Neural cell (in vitro differentiated cells): Measurements from ENCODE around the gene MTMR12. TPM values are rescaled to one million over a fixed set of nuclear protein-coding genes. Genes with fewer than 3 reads are reported as not detected.

ENCODE experiments used
- H2AFZ ChIP-seq: fragments of 200-600, 300-800 bp; sonication (generic), shearing (Covaris generic); 2 replicates; pipeline ENCODE4 v1.6.0; 2014; ENCODE audit warnings: low read depth, mild to moderate bottlenecking, antibody characterized with exemption, low read length, moderate library complexity
- H3F3A ChIP-seq: fragments of 200-600 bp; shearing (Covaris generic); 2 replicates; pipeline ENCODE4 v1.6.1; 2016; ENCODE audit warnings: mild to moderate bottlenecking, moderate library complexity, mixed read lengths, antibody characterized with exemption, low read length; ENCODE audit not compliant: insufficient read depth, poor library complexity, severe bottlenecking
- H3K27ac ChIP-seq: fragments of 200-600, 300-800 bp; sonication (generic), shearing (Covaris generic); 2 replicates; pipeline ENCODE4 v1.5.1; 2014; ENCODE audit warnings: mild to moderate bottlenecking, low read length, moderate library complexity
- H3K27me3 ChIP-seq: fragments of 300-800, 200-600 bp; sonication (generic), shearing (Covaris generic); 2 replicates; pipeline ENCODE4 v1.6.0; 2014; ENCODE audit warnings: mild to moderate bottlenecking, low read depth, low read length, moderate library complexity; ENCODE audit not compliant: insufficient read depth
- H3K36me3 ChIP-seq: fragments of 300-800, 200-600 bp; sonication (generic), shearing (Covaris generic); 2 replicates; pipeline ENCODE4 v1.5.1; 2014; ENCODE audit warnings: mild to moderate bottlenecking, antibody characterized with exemption, low read length, moderate library complexity; ENCODE audit not compliant: insufficient read depth
- H3K4me2 ChIP-seq: fragments of 300-800, 200-600 bp; sonication (generic), shearing (Covaris generic); 2 replicates; pipeline ENCODE4 v1.6.0; 2014; ENCODE audit warnings: mild to moderate bottlenecking, low read length
- H3K4me3 ChIP-seq: fragments of 300-800, 200-600 bp; sonication (generic), shearing (Covaris generic); 2 replicates; pipeline ENCODE4 v1.5.1; 2014; ENCODE audit warnings: mild to moderate bottlenecking, low read length, moderate library complexity
- H3K79me2 ChIP-seq: fragments of 200-600 bp; shearing (Covaris generic); replicated peaks from 2 replicates; pipeline ENCODE4 v1.6.0; 2014; ENCODE audit warnings: mild to moderate bottlenecking, low read length, moderate library complexity; ENCODE audit not compliant: insufficient read depth
- H3K9ac ChIP-seq: fragments of 300-800, 200-600 bp; sonication (generic), shearing (Covaris generic); 2 replicates; pipeline ENCODE4 v1.6.1; 2016; ENCODE audit warnings: mild to moderate bottlenecking, low read length, mixed read lengths
- H3K9me2 ChIP-seq: fragments of 200-600 bp; shearing (Covaris generic); 2 replicates; pipeline ENCODE4 v1.6.1; 2016; ENCODE audit warnings: mild to moderate bottlenecking, low read length, mixed read lengths; ENCODE audit not compliant: insufficient read depth
- H3K9me3 ChIP-seq: fragments of 200-600, 300-800 bp; sonication (generic), shearing (Covaris generic); 2 replicates; pipeline ENCODE4 v1.6.1; 2016; ENCODE audit warnings: mild to moderate bottlenecking, mixed run types, low read length, moderate library complexity, mixed read lengths
- H4K20me1 ChIP-seq: fragments of 200-600 bp; shearing (Covaris generic); 2 replicates; pipeline ENCODE4 v1.6.1; 2016; ENCODE audit warnings: mild to moderate bottlenecking, mixed run types; ENCODE audit not compliant: insufficient read depth
- EP300 ChIP-seq: fragments of 450-650 bp; conservative IDR thresholded peaks from 2 replicates; pipeline ENCODE4 v1.6.1; 2014; ENCODE audit warnings: antibody characterized with exemption, mild to moderate bottlenecking, moderate library complexity; ENCODE audit not compliant: poor library complexity, severe bottlenecking
- EZH2 ChIP-seq: fragments of 200-600, 300-800 bp; shearing (Covaris generic), sonication (generic); IDR thresholded peaks from 2 replicates; pipeline ENCODE4 v1.6.1; 2014; ENCODE audit warnings: antibody characterized with exemption, low read length, borderline replicate concordance, mild to moderate bottlenecking; ENCODE audit not compliant: insufficient read depth, poor library complexity, severe bottlenecking
- MXI1 ChIP-seq: fragments of 450-650 bp; conservative IDR thresholded peaks from 2 replicates; pipeline ENCODE4 v1.6.1; 2014; ENCODE audit warnings: antibody characterized with exemption, mild to moderate bottlenecking; ENCODE audit not compliant: poor library complexity, severe bottlenecking
- POLR2AphosphoS5 ChIP-seq: IDR thresholded peaks from 2 replicates; pipeline ENCODE4 v1.6.1; 2012
- RAD21 ChIP-seq: fragments of 450-650 bp; conservative IDR thresholded peaks from 2 replicates; pipeline ENCODE4 v1.6.1; 2014; ENCODE audit warnings: antibody characterized with exemption, mild to moderate bottlenecking, moderate library complexity
- REST ChIP-seq: IDR thresholded peaks from 2 replicates; pipeline ENCODE4 v1.6.1; 2012; ENCODE audit warnings: borderline replicate concordance
- SMC3 ChIP-seq: fragments of 450-650 bp; conservative IDR thresholded peaks from 2 replicates; pipeline ENCODE4 v1.6.1; 2014; ENCODE audit warnings: antibody characterized with exemption, mild to moderate bottlenecking, moderate library complexity; ENCODE audit not compliant: poor library complexity
- TAF1 ChIP-seq: IDR thresholded peaks from 2 replicates; pipeline ENCODE4 v1.6.1; 2012; ENCODE audit warnings: low read depth
- polyA plus RNA-seq: library from polyadenylated mRNA; depleted of rRNA; stranded (reverse); fragments of >200 nt; gene quantifications from 2 replicates; pipeline ENCODE4 v1.2.3, GENCODE V29; 2014
- TF ChIP-seq, protein P1 (sequence below): fragments of 450-650 bp; IDR thresholded peaks from 2 replicates; pipeline ENCODE4 v1.5.1; 2014; ENCODE audit warnings: antibody characterized with exemption, mild to moderate bottlenecking, moderate library complexity; ENCODE audit not compliant: poor library complexity, severe bottlenecking

The MTMR12 gene
- polyA plus RNA-seq, 1 donor from 2014 or later = 13.5 TPM

DNA sequence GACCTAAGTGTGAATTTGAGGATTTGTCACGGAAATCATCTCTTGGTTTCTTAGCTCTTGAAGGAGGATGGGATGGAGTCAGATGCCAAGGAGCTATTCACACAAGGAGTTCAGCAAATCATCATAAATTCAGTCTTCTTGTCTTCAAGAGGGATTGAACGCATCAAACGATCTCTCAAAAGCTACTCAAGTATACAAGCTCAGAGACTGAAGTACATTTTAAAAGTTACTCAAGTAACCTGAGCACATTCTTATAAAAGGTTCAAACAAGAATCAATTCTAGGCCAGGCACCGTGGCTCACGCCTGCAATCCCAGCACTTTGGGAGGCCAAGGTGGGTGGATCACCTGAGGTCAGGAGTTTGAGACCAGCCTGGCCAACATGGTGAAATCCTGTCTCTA, 117.5 kb downstream of the MTMR12 start:
- Histone ChIP-seq H3K4me2 (no peak overlapping the region), H4K20me1 (no peaks in the 10 kb centered on the region), H3K9me2 (no peaks in the 10 kb centered on the region), H3K4me3 (no peak overlapping the region), H3K79me2 (no peaks in the 10 kb centered on the region), H3K27ac (no peak overlapping the region), H3K9me3 (no peaks in the 10 kb centered on the region), H3K9ac (no peak overlapping the region), H3F3A (no peaks in the 10 kb centered on the region), H3K27me3 (no peaks in the 10 kb centered on the region), H2AFZ (no peak overlapping the region), H3K36me3 (no peaks in the 10 kb centered on the region)
- TF ChIP-seq TAF1 = no peak
- TF ChIP-seq EP300 = no peak
- TF ChIP-seq REST = no peak
- no peak for TF ChIP-seq POLR2AphosphoS5
- TF ChIP-seq, protein P1, sequence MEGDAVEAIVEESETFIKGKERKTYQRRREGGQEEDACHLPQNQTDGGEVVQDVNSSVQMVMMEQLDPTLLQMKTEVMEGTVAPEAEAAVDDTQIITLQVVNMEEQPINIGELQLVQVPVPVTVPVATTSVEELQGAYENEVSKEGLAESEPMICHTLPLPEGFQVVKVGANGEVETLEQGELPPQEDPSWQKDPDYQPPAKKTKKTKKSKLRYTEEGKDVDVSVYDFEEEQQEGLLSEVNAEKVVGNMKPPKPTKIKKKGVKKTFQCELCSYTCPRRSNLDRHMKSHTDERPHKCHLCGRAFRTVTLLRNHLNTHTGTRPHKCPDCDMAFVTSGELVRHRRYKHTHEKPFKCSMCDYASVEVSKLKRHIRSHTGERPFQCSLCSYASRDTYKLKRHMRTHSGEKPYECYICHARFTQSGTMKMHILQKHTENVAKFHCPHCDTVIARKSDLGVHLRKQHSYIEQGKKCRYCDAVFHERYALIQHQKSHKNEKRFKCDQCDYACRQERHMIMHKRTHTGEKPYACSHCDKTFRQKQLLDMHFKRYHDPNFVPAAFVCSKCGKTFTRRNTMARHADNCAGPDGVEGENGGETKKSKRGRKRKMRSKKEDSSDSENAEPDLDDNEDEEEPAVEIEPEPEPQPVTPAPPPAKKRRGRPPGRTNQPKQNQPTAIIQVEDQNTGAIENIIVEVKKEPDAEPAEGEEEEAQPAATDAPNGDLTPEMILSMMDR = no peak
- TF ChIP-seq SMC3 = no peak
- no peak for TF ChIP-seq MXI1
- no peak for TF ChIP-seq RAD21
- no peak for TF ChIP-seq EZH2

DNA sequence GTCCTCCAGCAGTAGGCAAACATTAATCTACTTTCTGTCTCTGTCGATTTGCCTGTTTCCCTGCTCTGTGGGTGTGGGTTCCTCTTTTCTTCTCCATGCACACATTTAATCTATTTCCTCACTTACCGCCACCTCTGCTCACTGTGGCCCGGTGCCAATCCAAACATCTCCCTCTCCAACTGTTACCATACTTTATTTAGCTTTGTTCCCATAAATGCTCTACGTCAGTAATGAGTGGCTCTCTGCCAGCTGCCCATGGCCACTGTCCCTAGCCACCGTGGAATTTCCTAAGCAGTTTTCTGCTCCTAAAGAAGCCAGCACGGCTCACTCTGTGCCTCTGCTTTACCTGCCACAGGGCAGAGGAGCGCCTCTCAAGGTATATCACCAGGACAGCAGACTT, 119.1 kb downstream of the MTMR12 start:
- H3K9me2 ChIP-seq = no peaks in the 10 kb centered on the region
- no peaks in the 10 kb centered on the region for H3K79me2 ChIP-seq
- no peak overlapping the region for H3K4me3 ChIP-seq
- H4K20me1 ChIP-seq = no peaks in the 10 kb centered on the region
- H3K9ac ChIP-seq = no peak overlapping the region
- H3K27ac ChIP-seq = no peak overlapping the region
- no peaks in the 10 kb centered on the region for H3K27me3 ChIP-seq
- H3F3A ChIP-seq = no peaks in the 10 kb centered on the region
- H3K36me3 ChIP-seq = no peaks in the 10 kb centered on the region
- H2AFZ ChIP-seq = no peak overlapping the region
- no peak for TF ChIP-seq RAD21
- no peak for TF ChIP-seq EZH2
- no peak for TF ChIP-seq MXI1
- no peak for TF ChIP-seq TAF1
- TF ChIP-seq SMC3 = no peak
- TF ChIP-seq EP300 = no peak
- no peak for TF ChIP-seq REST
- TF ChIP-seq, protein P1 = no peak
- TF ChIP-seq POLR2AphosphoS5 = no peak
- no peaks in the 10 kb centered on the region for H3K9me3 ChIP-seq
- no peak overlapping the region for H3K4me2 ChIP-seq
